GM12878 (cell line): ENCODE data around the gene BHLHE41. TPM values are rescaled to one million over a fixed set of nuclear protein-coding genes. Genes with fewer than 3 reads are reported as not detected.

Source experiments
- BMI1 ChIP-seq: fragments of 450-650 bp; IDR thresholded peaks from 2 replicates; pipeline ENCODE4 v1.6.1; 2016; ENCODE audit warnings: mild to moderate bottlenecking, moderate library complexity, borderline replicate concordance
- CBFB ChIP-seq: IDR thresholded peaks from 2 replicates; pipeline ENCODE4 v1.6.1; 2016; ENCODE audit warnings: antibody characterized with exemption, low read depth
- DPF2 ChIP-seq: fragments of 450-650 bp; IDR thresholded peaks from 2 replicates; pipeline ENCODE4 v1.6.1; 2017; ENCODE audit warnings: mild to moderate bottlenecking
- ELK1 ChIP-seq: IDR thresholded peaks from 2 replicates; pipeline ENCODE4 v1.6.1; 2012; ENCODE audit warnings: low read depth, low read length, improper control_type of control experiment
- EZH2 ChIP-seq: IDR thresholded peaks from 2 replicates; pipeline ENCODE4 v1.6.1; 2012; ENCODE audit warnings: low read depth, mild to moderate bottlenecking, control low read depth, inconsistent platforms, low read length, borderline replicate concordance; ENCODE audit not compliant: control insufficient read depth
- HDAC6 ChIP-seq: fragments of 200-600 bp; sonication (generic); IDR thresholded peaks from one replicate; pipeline ENCODE4 v1.8.0; 2017; ENCODE audit warnings: antibody characterized with exemption; ENCODE audit not compliant: unreplicated experiment
- IKZF1 ChIP-seq: fragments of 450-650 bp; conservative IDR thresholded peaks from 2 replicates; pipeline ENCODE4 v1.6.1; 2017; ENCODE audit warnings: antibody characterized with exemption, mild to moderate bottlenecking
- IRF5 ChIP-seq: fragments of 450-650 bp; IDR thresholded peaks from 2 replicates; pipeline ENCODE4 v1.6.1; 2017; ENCODE audit warnings: borderline replicate concordance
- JUND ChIP-seq: IDR thresholded peaks from 2 replicates; pipeline ENCODE4 v1.6.1; 2012; ENCODE audit warnings: low read depth, mild to moderate bottlenecking, low read length, improper control_type of control experiment, moderate library complexity
- LARP7 ChIP-seq: fragments of 450-650 bp; IDR thresholded peaks from 2 replicates; pipeline ENCODE4 v1.6.1; 2017; ENCODE audit warnings: mild to moderate bottlenecking
- NRF1 ChIP-seq: conservative IDR thresholded peaks from 2 replicates; pipeline ENCODE4 v1.6.1; 2011; ENCODE audit warnings: mild to moderate bottlenecking, low read depth, low read length, improper control_type of control experiment
- PML ChIP-seq: IDR thresholded peaks from 2 replicates; pipeline ENCODE4 v1.6.1; 2012; ENCODE audit warnings: low read length, inconsistent platforms
- POLR2A ChIP-seq: IDR thresholded peaks from 2 replicates; pipeline ENCODE4 v1.6.1; 2011; ENCODE audit warnings: low read depth, mild to moderate bottlenecking, low read length
- POU2F2 ChIP-seq: IDR thresholded peaks from 3 replicates; pipeline ENCODE4 v1.6.1; 2011; ENCODE audit warnings: low read depth, mild to moderate bottlenecking, low read length, borderline replicate concordance
- RELA ChIP-seq: fragments of 450-650 bp; IDR thresholded peaks from 2 replicates; pipeline ENCODE4 v1.8.0; 2014; ENCODE audit warnings: borderline replicate concordance; ENCODE audit not compliant: partially characterized antibody
- SIN3A ChIP-seq: IDR thresholded peaks from 2 replicates; pipeline ENCODE4 v1.6.1; 2012; ENCODE audit warnings: low read depth, low read length, improper control_type of control experiment
- STAT3 ChIP-seq: IDR thresholded peaks from 2 replicates; pipeline ENCODE4 v1.6.1; 2011; ENCODE audit warnings: low read depth, low read length, improper control_type of control experiment
- SUPT20H ChIP-seq: IDR thresholded peaks from 2 replicates; pipeline ENCODE4 v1.6.1; 2011; ENCODE audit warnings: low read depth, mild to moderate bottlenecking, low read length, moderate library complexity, borderline replicate concordance; ENCODE audit not compliant: control insufficient read depth
- ZBTB11 ChIP-seq: fragments of 450-650 bp; formaldehyde crosslinking; IDR thresholded peaks from 2 replicates; pipeline ENCODE4 v1.5.0; 2022; ENCODE audit warnings: mild to moderate bottlenecking, missing genetic modification characterization
- ZNF217 ChIP-seq: fragments of 450-650 bp; IDR thresholded peaks from 2 replicates; pipeline ENCODE4 v1.6.1; 2017; ENCODE audit warnings: antibody characterized with exemption, mild to moderate bottlenecking
- ZNF592 ChIP-seq: fragments of 450-650 bp; IDR thresholded peaks from 2 replicates; pipeline ENCODE4 v1.6.1; 2017; ENCODE audit warnings: mild to moderate bottlenecking, moderate library complexity
- polyA plus RNA-seq, 11 experiments: library from polyadenylated mRNA; depleted of rRNA in 4 of 11; unstranded in 6 of 11; stranded (reverse) in 5 of 11; fragments of >200 nt; fragmentation: Nextera tagmentation in 4 of 11; fragmentation: Illumina TruSeq in 1 of 11; extraction: Ambion mirVana in 4 of 11; extraction: Trizol in 1 of 11; gene quantifications; 1 replicate in 1 of 11; 2 replicates in 10 of 11; pipeline versions ENCODE4 v1.2.1 to v1.2.3, GENCODE V29; 2011 to 2016; ENCODE audit warnings: inconsistent platforms in 2 of 11, missing spikeins in 2 of 11, low read depth in 1 of 11
- total RNA-seq, 4 experiments: library from RNA; depleted of rRNA in 3 of 4; stranded (reverse); fragments of >200 nt in 3 of 4; fragmentation: Illumina TruSeq in 1 of 4; extraction: Trizol in 1 of 4; gene quantifications; 2 replicates each; pipeline versions ENCODE4 v1.2.1 to v1.2.3, GENCODE V29; 2013 to 2021

Gene BHLHE41
- total and polyA plus RNA-seq, 10 of the 15 experiments (the other 5 are each of a cell fraction or from before 2014, with no cell fraction given), result 0.02 to 1.5 (median 0.07) TPM; not detected in 3

GRCh38 chr12:26113853-26114719 lies 10.8 kb downstream of the BHLHE41 start (continued):
- peak; percentile 10; the same call in 1 of the 2 replicates for TF ChIP-seq ZNF592
- no peak for TF ChIP-seq PML
- 0 out of 2 replicates have a peak, but pooled peaks have one; percentile 30 for TF ChIP-seq LARP7
- no peak for TF ChIP-seq ELK1
- no peak for TF ChIP-seq RELA
- no peak for TF ChIP-seq HDAC6
- no peak for TF ChIP-seq ZNF217
- TF ChIP-seq POU2F2, result no peak
- peak; percentile 91 for TF ChIP-seq IKZF1
- peak; percentile 68 for TF ChIP-seq POLR2A
- no peak for TF ChIP-seq IRF5
- TF ChIP-seq ZBTB11 (CRISPR knock-in tag), result no peak
- no peak for TF ChIP-seq STAT3
- TF ChIP-seq SIN3A, result no peak
- 0 out of 2 replicates have a peak, but pooled peaks have one; percentile 67 for TF ChIP-seq DPF2
- peak; percentile 54 for TF ChIP-seq BMI1
- TF ChIP-seq SUPT20H, result no peak
- TF ChIP-seq CBFB, result no peak
- 0 out of 2 replicates have a peak, but pooled peaks have one; percentile 22 for TF ChIP-seq NRF1
- TF ChIP-seq JUND, result no peak
- no peak for TF ChIP-seq EZH2
